ENCODE results near the gene DEAF1.

- TF ChIP-seq CTCF (IDR thresholded peaks at IDR 0.05 in 2 of 3, conservative IDR thresholded peaks at IDR 0.05 in 1 of 3; ENCODE audit: control insufficient read depth in 2 of 3, extremely low read depth in 1 of 3, insufficient read depth in 1 of 3, low read depth in 3 of 3, low read length in 3 of 3) = no peak
- TF ChIP-seq ZBTB11 (CRISPR knock-in tag; IDR thresholded peaks at IDR 0.05) = no peak
- no peak for TF ChIP-seq ATF3 (IDR thresholded peaks at IDR 0.05; ENCODE audit: borderline replicate concordance, extremely low read depth, low read depth, low read length)
- TF ChIP-seq EZH2 (IDR thresholded peaks at IDR 0.05; ENCODE audit: borderline replicate concordance, control insufficient read depth, low read depth, low read length) = no peak
- TF ChIP-seq TAF1 (IDR thresholded peaks at IDR 0.05; ENCODE audit: borderline replicate concordance, low read depth, low read length) = no peak
- TF ChIP-seq GABPA (IDR thresholded peaks at IDR 0.05; ENCODE audit: low read depth) = no peak
- TF ChIP-seq ZNF207 (IDR thresholded peaks at IDR 0.05; ENCODE audit: borderline replicate concordance) = no peak
- no peak for TF ChIP-seq ZZZ3 (IDR thresholded peaks at IDR 0.05; ENCODE audit: control insufficient read depth, insufficient read length, low read depth)
Measured at GRCh38 chr11:722346-722811, 27.4 kb upstream of the DEAF1 start.

Data from GM12878 (cell line).